Measurements from ENCODE around the gene SLC25A23. TPM values are rescaled to one million over a fixed set of nuclear protein-coding genes. Genes with fewer than 3 reads are reported as not detected.

Gene SLC25A23
- total and polyA plus RNA-seq, 9 of the 15 experiments (the other 6 are each of a cell fraction or from before 2014, with no cell fraction given): 6.1 to 72.0 (median 26.6) TPM

GRCh38 chr19:6471076-6471475, 11.5 kb upstream of the SLC25A23 start:
- Histone ChIP-seq H3K9me3 (replicated peaks; ENCODE audit: control insufficient read depth, insufficient read depth, low read depth, low read length) (0 out of 2 replicates have a peak, but pooled peaks cover 2% of the 10 kb centered on the region), H3K27me3 (ENCODE audit: control insufficient read depth in 2 of 2, insufficient read depth in 2 of 2, low read length in 2 of 2) (peaks cover 3 to 8% of the 10 kb centered on the region in 2 experiments; a peak in 3 of 5 replicates), H3K36me3 (ENCODE audit: control insufficient read depth, insufficient read depth, low read length) (no peaks in the 10 kb centered on the region), H3K79me2 (ENCODE audit: control insufficient read depth, insufficient read depth, low read length) (no peaks in the 10 kb centered on the region), H3K9me1 (ENCODE audit: control insufficient read depth, insufficient read depth, low read length) (no peaks in the 10 kb centered on the region), H3K4me3 (no peak overlapping the region), H2AFZ (ENCODE audit: low read depth, low read length) (no peak overlapping the region), H3K4me1 (replicated peaks in 1 of 2; ENCODE audit: control insufficient read depth in 2 of 2, insufficient read depth in 2 of 2, low read length in 2 of 2) (peaks cover 4 to 27% of the 10 kb centered on the region in 2 experiments; a peak in 4 of 5 replicates), H3K27ac (ENCODE audit: extremely low read depth, low read depth, low read length) (no peak overlapping the region), H3K4me2 (ENCODE audit: insufficient read depth, low read length) (no peak overlapping the region), H4K20me1 (replicated peaks; ENCODE audit: control insufficient read depth, insufficient read depth, low read length) (no peaks in the 10 kb centered on the region), H3K9ac (ENCODE audit: insufficient read depth in 1 of 2, low read depth in 2 of 2, low read length in 2 of 2) (peak overlapping the region in 1 of 2 experiments; percentile 42; a peak in 1 of 4 replicates)
- TF ChIP-seq NCOA2 (IDR thresholded peaks at IDR 0.05; ENCODE audit: partially characterized antibody in 2 of 2): no peak
- TF ChIP-seq CTCF (IDR thresholded peaks at IDR 0.05 in 2 of 3, conservative IDR thresholded peaks at IDR 0.05 in 1 of 3; ENCODE audit: insufficient read depth in 2 of 3, low read depth in 1 of 3, low read length in 3 of 3): 0 out of 6 replicates have a peak, but pooled peaks of 1 of the 3 experiments have one; percentile 15
- ATAC-seq (peak; percentile 45; the same call in 1 of the 3 replicates), FAIRE-seq (no peak), DNase-seq (ENCODE audit: extremely low read depth in 1 of 4, low spot score in 3 of 4) (no peak)
- POLR2A ChIA-PET: interaction anchor here (0.6 to 0.7 kb wide), 3 partner anchors 13 to 420 kb away, joined by 3 read pairs; partner anchors contain the start of gene TNFSF9
- intact Hi-C loops (cut with micrococcal nuclease): no loop called here
- WGBS (ENCODE audit: insufficient coverage, low coverage, missing lambda C conversion rate): 27% methylated on average over 11 of the region's 14 CpGs
- BruUV-seq (replicated peaks): no TSS peak
- CTCF ChIA-PET (ENCODE audit: low intra/inter-chr PET ratio): no interaction called here
- in situ Hi-C loops (cut with MboI): no loop called here

Data from K562 (cell line).